GM12872 (cell line): ENCODE data around the gene INPP5K.

Experiments
- TF ChIP-seq, protein P1 (sequence below): IDR thresholded peaks from 3 replicates; pipeline ENCODE4 v1.5.1; 2011; ENCODE audit warnings: low read depth, mild to moderate bottlenecking, low read length, moderate library complexity; ENCODE audit not compliant: insufficient read depth

The INPP5K gene

DNA sequence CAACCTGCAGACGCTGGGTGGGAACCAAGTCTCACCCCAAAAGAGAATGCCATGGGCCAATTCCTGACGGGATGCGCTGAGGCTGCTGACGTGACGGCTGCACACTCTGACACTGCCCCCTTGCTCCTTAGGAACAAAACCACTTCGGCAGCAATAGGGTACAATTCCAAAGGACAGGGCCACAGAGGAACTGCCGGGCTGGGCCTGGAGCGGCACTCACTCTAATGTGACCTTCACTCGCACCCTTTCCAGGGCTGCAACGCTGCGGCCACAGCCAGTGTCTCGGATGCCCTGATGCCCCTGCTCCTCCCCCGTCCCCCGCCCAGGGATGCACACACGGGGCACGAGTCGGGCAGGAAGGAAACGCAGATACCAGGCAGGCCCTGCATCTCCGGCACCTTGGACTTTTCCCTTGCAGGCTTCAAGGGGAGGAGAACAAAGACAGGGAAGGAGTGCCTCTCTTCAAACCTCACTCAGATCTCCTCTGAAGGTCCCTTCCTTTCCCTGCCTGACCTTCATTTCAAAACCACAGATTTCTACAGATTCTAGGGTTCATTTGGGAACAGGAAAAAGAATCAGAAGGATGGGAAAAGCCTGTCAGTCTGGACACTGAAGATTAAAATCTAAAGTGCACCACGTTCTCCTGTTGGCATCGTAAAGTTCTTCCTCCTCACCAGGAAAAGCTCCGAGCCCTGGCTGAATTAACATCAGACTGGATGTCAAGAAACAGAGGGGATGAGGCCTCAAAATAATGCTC lies 43.9 kb upstream of the INPP5K start:
- TF ChIP-seq, protein P1, sequence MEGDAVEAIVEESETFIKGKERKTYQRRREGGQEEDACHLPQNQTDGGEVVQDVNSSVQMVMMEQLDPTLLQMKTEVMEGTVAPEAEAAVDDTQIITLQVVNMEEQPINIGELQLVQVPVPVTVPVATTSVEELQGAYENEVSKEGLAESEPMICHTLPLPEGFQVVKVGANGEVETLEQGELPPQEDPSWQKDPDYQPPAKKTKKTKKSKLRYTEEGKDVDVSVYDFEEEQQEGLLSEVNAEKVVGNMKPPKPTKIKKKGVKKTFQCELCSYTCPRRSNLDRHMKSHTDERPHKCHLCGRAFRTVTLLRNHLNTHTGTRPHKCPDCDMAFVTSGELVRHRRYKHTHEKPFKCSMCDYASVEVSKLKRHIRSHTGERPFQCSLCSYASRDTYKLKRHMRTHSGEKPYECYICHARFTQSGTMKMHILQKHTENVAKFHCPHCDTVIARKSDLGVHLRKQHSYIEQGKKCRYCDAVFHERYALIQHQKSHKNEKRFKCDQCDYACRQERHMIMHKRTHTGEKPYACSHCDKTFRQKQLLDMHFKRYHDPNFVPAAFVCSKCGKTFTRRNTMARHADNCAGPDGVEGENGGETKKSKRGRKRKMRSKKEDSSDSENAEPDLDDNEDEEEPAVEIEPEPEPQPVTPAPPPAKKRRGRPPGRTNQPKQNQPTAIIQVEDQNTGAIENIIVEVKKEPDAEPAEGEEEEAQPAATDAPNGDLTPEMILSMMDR, result no peak

DNA sequence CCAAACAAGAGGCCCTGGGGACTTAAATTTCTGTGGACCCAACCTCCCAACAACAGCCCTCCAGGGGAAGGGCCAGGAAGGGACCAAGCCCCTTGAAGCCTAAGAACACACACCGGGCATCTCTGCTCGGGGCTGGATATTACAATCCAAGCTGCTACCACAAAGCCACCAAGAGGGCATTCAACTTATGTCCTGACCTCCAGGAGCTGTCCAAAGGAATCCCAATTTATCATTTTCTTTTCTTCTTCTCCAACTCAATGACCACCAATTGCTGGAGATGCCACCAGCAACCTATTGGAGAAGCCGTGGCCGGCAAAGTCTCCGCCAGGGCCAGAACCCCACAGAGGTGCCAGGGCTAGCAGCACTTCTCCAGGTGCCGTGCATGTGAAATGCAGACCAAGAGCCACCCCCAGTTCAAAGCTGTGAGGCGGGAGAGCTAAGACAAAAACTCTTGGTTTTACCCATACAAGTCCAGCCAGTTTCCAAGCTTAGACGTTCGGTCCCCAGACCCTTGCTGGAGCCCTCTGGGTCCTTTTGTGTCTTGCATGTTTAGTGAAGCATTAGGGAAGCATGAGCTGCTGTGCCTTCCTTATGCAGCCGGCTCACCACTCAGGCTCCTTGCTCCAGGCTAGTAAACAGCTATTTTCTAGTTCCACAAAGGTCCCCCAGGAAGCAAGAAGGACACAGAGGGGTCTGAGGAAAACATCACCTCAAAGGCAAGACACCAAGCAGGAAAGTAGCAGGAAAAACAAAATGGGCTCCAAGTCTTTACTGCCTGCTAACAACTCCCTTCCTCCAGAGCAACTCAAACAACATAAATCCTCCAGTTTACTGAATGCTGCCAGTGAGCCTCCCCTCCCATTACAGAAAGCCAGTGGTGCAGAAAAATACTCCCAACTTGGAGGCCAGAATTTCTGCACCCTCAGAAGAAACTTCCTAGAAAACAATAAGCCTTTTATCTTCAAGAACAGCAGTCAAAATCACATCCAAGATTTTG lies 42.9 kb upstream of the INPP5K start:
- TF ChIP-seq, protein P1, result no peak

DNA sequence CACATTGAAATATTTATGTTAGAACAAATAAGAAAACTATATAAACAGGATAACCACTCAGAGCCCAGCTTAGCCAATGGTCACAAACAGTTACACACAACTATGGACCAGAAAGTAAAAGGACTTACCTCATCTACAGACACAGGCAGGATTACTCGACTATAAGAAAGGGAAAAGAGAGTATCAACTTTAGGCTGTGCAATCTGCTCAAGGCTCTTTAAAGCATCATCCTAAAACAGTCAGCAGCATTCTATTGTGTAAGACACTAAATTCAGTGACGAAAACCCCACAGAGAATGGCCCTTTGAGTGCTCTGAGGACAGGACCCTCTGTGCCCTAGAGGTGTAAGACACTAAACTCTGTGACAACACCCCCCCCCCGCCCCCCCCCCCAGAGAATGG lies 42.0 kb upstream of the INPP5K start:
- TF ChIP-seq, protein P1, result no peak

DNA sequence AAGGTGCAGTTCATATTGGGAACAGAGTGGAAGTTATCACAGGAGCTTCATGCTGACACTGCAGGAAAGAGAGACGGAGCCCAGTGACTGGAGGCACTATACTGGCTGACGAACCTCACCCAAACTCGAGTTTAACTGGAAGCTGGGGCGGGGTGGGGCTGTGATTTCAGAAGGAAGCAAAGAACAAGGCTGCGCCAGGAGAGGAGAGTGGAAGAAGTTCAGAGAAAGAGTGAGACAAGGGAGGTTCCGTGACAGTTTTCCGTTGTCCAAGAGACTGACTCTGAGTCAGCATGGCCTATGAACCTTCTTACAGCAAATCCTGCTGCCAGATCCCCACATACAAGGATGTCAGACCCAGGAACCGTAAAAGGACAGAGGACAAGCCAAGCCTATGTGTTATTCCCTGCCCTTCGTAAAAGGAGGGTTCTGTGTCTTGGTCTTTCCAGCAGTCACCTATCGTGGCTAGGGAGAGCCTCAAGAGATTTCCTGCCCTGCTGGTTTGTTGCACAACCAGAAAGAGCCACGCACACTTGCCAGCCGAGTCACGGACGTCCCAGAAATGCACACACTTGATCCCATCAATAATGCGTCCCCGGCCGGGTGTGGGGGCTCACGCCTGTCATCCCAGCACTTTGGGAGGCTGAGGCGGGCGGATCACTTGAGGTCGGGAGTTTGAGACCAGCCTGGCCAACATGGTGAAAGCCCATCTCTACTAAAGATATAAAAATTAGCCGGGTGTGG lies 41.1 kb upstream of the INPP5K start:
- TF ChIP-seq, protein P1, result no peak

DNA sequence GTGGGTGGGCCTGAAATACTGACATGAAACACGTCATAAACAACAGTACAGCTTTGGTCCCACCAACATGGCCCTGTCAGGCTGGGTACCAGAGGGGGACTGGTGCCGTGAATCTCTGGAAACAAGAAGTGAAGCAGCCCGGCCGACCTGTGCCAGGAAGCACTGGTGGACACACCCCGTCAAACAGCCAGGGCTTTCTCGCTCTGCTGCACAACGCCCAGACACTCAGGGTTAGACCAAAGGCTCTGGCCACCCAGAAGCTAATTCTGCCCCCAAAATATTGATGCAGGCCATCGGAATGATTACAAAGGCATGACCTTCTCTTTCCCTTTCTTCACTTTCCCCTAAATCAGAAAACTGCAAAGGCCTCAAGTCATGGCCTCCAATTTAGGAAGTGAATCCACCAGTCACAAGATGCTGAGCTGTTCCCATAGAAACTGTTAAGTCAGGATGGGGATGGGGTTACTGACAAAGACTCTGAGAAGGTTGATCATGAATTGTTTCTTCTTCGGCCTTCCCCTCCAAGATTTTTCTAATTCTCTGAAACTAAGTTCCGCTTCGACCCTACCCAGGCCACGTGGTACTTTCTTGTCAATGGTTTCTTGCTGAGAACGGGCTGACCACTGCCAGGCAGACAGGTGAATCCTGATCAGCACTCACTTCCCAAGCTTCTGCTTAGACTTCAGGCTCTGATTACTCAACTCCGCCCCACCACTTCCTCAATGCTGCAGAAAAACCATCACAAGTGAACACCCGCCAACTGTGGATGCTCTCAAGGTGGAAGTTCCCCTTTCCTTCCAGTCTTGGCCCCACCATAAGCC lies 39.4 kb upstream of the INPP5K start:
- TF ChIP-seq, protein P1, result no peak

DNA sequence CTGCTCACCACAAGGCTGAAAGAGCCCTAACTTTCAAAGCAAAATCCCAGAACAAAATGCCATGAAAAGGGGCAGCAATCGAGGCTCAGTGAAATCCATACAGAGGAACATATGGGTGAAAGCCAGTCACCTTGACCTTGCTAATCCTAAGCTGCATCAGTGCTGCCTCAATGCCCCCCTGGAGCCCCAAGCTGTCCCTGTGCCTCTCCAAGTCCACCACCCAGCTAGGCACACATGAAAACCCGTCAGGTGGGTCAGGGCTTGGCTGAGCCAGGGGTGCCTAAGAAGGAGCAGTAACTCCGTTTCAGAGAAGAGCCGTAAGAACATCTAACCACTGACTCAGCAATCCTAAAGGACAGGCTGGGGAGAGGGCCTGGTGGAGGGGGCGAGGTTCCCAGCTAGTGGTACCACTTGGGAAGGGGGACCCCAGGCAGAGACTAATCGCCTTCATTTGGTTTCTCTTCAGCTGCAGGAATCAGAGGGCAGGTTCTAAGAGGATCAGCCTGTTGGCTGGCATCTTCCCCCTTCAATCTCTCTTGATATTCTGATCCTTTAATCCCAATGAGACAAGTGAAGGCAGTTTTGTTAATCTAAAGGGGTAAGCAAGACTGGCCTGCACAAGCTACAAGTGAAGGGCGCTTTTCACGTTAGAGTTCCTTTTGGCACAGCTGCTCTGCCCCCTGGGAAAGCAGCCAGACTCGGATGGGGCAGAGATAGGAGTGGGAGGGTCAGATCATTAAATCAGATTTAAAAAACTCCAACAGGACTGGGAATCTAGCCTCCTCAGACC lies 38.5 kb upstream of the INPP5K start:
- TF ChIP-seq, protein P1, result no peak
